ENCODE results near the gene ARHGAP24.

The ARHGAP24 gene

GRCh38 chr4:85864259-85865205 is 389.6 kb downstream of the ARHGAP24 start:
- no peak for TF ChIP-seq CTCF (conservative IDR thresholded peaks at IDR 0.05)
- no peak for TF ChIP-seq ZFX (IDR thresholded peaks at IDR 0.05)
- H3K27ac ChIP-seq: no peak overlapping the region

- TF ChIP-seq CTCF (conservative IDR thresholded peaks at IDR 0.05) (no peak), ZFX (IDR thresholded peaks at IDR 0.05) (no peak)
Measured at GRCh38 chr4:85865256-85865655, 390.3 kb downstream of the ARHGAP24 start.

GRCh38 chr4:85866508-85866907 is 391.6 kb downstream of the ARHGAP24 start:
- TF ChIP-seq ZFX (IDR thresholded peaks at IDR 0.05): no peak
- no peak for TF ChIP-seq CTCF (conservative IDR thresholded peaks at IDR 0.05)
- H3K27ac ChIP-seq: no peak overlapping the region

More at GRCh38 chr4:85865256-85865655, 390.3 kb downstream of the ARHGAP24 start:
- H3K27ac ChIP-seq: no peak overlapping the region

GRCh38 chr4:85867271-85867670 is 392.3 kb downstream of the ARHGAP24 start:
- no peak overlapping the region for H3K27ac ChIP-seq
- TF ChIP-seq CTCF (conservative IDR thresholded peaks at IDR 0.05) (no peak), ZFX (IDR thresholded peaks at IDR 0.05) (no peak)

GRCh38 chr4:85869181-85869580 is 394.2 kb downstream of the ARHGAP24 start:
- H3K27ac ChIP-seq: no peak overlapping the region
- TF ChIP-seq ZFX (IDR thresholded peaks at IDR 0.05) (no peak), CTCF (conservative IDR thresholded peaks at IDR 0.05) (no peak)

GRCh38 chr4:85870298-85871083 is 395.5 kb downstream of the ARHGAP24 start:
- H3K27ac ChIP-seq: no peak overlapping the region
- no peak for TF ChIP-seq CTCF (conservative IDR thresholded peaks at IDR 0.05)
- TF ChIP-seq ZFX (IDR thresholded peaks at IDR 0.05): no peak

GRCh38 chr4:85873566-85873965 is 398.6 kb downstream of the ARHGAP24 start:
- H3K27ac ChIP-seq: no peak overlapping the region

More at GRCh38 chr4:85873566-85873965, 398.6 kb downstream of the ARHGAP24 start:
- TF ChIP-seq CTCF (conservative IDR thresholded peaks at IDR 0.05) (no peak), ZFX (IDR thresholded peaks at IDR 0.05) (no peak)
